CD4-positive, alpha-beta T cell treated with Interleukin-12 subunit alpha and Interleukin-12 subunit beta, for 1 hour (primary cell): ENCODE measurements around the gene CARD8.

Source experiments
- DNase-seq: peaks from one replicate; pipeline ENCODE4 v3.0.0-alpha.2; 2020

Gene CARD8

DNA sequence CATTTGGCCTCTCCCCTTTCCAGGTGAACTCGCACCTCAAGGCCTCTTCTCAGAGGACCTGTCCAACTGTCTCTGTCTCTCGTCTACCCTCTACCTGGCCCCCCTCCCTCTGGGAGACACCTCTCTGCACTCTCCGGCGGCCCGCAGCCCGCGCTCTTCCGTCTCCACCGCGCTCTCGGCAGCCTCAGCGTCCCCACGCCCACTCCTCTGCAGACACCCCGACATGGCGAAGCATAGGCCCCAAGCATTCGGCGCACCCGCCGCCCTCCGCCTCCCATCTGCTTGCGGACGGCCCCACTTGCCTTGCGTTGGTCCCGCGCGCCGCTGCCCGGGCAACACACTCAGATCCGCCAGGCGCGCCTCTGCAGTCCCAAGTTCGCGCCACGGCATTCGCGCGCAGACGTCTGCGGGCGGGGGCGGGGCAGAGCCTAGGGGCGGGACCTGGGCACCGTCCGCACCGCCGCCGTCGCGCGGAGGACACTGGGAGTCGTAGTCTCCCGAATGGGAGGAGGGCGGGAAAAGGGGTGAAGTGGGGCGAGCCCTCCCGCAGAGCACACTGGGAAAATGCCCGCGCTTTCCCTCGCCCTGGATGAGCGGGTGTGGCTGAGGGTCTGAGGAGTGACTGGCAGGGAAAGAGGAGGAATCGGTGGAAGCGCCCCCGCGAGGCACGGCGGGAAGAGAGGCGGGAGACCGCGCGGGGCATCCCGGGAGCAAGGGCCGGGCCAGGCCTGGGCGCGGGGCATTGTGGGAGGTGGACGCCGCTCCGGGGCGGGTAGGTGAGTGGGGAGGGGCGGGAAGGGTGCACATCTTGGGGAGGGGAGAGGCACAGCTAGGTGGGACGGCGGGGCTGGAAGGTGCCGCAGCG is 85.5 kb downstream of the CARD8 start, which contains the start of the genes LIG1 and ZSWIM9:
TSS of gene LIG1 (minus strand) at position 406 of the 865 bp plus-strand sequence. CDS start 4,778 bp downstream, outside the sequence.
TSS of gene ZSWIM9 (plus strand) at position 742 of the 865 bp plus-strand sequence. CDS start 1,123 bp downstream, outside the sequence.
- DNase-seq, result peak; percentile 91

DNA sequence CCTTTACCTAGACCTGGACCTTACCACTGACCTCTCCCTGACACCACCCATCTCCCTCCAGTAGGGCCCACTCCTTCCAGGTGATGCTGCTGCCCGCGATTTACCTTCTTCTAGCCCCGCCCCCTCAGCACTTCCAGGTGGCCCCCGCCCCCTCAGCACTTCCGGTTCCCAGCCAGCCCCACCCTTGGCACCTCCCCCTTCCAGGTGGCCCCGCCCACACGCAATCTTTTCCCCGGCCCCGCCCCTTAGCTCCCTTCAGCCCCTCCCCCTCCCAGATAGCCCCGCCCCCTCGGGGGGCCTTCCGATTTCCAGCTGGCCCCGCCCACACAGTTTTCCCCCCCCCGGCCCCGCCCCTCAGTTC is 86.2 kb downstream of the CARD8 start:
- DNase-seq, result peak; percentile 92

DNA sequence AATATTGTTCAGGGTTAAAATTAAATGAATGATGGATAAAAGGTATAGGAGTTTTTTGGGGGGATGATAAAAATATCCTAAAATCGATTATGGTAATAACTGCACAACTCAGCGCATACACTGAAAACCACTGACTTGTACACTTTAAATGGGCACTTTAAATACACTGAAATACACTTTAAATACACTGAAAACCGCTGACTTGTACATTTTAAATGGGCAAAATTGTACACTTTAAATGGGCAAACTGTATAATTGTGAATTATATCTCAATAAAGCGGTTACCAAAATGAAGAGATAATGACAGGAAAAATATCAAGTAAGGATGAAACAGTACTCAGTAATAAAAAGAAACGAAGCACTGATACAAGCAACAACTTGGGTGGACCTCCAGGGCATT is 87.0 kb downstream of the CARD8 start:
- no peak for DNase-seq

DNA sequence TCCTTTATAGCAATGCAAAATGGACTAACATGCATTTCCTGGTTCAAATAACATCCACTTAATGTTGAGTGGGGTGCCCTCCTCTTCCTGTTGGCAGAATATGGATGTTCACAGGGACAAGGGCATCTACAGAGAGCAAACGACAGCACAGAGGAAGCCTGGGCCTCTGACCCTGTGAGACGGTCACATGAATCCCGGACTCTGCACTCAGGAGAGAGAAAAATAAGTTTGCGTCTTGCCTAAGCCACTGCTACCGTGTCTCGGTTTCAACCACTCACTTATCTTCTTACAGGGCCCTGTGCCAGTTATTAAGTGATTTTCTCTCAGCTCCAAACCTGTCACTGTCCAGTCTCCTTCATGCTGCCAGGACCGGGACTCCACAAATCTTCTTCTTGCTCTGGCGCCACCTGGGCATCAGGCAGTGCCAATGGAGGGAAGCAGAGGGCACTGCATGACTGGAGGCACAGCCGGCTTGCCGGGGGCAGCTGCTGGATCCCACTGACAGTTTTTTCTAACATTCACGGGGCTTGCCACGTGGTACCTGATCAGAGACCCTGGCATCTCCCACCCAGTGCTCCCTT is 97.4 kb downstream of the CARD8 start:
- DNase-seq, result no peak
